NCI-H1105 treated with DMSO at 0.1 percent for 48 hours (cell line): Measurements from ENCODE around the gene SHMT2.
"Not testable (repeated sequence)": the region's sequence is repeated elsewhere in the genome, so short reads cannot be mapped to it uniquely, and the experiment has no call there.

ENCODE experiments used
- DNase-seq: peaks from one replicate; lab custom pipeline; 2025; lab: John Stamatoyannopoulos, UW

The SHMT2 gene

DNA sequence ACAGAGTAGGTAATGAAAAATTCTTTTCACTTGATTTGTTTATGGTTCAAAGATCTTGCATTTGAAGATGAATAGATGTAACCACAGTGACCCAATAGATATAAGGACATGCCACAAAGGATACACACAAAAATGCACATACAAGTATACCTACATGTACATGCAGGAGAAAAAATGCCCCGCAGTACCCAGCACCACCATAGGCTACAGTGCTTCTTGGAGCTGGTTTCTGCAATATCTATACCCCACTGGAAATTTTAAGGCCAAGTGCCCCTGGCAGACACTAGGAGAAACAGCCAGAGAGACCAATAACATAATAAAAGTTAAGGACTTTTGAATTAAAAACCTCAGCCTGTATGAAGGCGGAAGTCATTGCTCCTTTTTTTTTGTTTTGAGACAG lies 33.6 kb downstream of the SHMT2 start:
- DNase-seq: no peak

DNA sequence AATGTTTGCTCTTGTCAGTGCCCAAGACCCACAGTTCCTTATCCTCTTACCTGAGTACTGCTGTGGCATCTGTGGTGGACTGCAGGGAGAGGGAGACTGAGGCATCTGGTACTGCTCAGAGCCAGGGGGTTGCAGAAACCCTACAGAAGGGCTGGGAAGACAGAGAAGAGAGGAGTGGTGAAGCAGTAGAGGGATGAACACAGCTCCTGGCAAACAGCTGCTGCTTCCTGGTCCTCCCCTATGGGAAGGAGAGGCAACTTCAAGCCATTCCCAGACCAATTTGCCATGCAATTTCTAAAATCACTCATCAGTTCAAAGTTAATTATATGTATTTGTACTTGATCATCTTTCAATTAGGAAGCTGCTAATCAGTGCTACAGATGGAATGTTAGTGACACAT lies 37.2 kb downstream of the SHMT2 start:
- DNase-seq: no peak

DNA sequence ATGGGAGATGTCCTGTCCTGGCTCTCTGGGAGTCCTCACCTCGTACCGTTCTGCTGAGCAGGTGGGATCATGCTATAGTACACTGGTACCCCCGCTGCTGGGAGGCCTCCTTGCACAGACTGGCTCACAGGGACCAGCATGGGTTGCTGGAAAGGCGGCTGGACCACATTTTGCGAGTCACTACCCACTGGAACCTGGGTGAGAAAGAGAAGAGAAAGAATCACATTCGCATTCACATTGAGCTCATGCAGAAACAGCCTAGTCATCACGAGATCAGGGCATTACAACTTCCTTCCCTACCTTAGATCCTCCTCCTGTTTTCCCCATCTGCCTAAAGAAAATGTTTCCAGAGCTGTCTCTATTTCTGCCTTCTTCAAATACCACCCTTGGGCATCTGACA lies 38.8 kb downstream of the SHMT2 start:
- DNase-seq: no peak

DNA sequence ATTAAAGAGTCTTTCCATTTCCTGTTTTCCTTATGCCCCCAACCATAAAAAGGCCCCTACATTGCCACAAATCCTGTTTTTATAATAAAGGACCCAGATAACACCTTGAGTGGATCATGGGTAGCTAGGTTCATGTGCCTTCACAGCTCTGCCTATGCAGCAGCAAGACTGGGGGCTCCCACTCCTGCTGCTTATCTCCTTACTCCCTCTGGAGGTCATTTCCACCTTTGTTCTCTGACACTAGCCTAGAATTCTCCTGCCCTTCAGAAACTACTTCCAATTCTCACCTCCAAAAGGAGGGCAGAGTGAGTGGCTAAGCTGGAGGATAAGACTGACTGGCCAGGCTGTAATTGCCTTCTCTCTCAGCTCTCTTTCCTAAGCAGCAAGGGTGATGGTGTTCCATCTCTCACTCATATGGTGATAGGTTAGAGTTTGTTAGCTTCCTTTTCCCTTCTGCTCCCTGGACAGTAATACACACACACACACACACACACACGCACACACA lies 41.5 kb downstream of the SHMT2 start:
- DNase-seq: no peak

DNA sequence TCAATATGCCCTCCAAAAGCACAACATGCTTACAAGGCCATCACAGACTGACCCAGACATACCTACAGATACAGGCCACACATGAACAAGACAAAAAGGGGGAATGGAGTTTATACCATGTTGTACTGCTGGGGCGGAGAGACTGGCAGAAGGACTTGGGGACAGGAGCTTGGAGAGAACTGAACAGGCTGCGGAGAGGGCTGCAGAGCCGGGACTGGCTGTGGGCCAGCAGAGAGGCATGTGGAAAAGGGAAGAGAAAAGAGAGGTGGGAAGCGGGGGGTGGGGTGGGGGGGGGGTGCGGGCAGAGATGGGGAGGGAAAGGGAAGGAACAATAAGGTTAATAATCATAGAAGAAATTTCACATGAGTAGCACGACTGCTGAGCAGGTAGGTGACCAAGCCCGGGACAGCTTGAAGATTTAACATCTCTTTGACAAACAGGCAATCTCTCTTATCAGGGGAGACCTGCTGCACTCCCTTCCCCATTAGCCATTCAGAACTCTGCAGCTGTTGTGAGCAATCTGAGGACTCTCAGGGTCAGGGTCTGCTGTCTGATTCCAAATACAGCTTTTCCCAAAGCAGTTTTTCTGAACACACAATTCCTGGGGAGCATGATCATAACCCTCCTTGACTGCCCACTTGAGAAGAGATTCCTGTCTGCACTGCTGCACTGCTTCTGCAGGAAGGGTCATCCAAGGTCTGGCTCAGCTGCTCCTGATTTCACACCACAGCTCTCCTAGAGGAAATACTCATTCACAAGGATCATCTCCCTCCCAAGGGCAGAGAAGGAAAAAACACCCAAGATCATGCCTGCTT lies 43.0 kb downstream of the SHMT2 start:
- no peak for DNase-seq

DNA sequence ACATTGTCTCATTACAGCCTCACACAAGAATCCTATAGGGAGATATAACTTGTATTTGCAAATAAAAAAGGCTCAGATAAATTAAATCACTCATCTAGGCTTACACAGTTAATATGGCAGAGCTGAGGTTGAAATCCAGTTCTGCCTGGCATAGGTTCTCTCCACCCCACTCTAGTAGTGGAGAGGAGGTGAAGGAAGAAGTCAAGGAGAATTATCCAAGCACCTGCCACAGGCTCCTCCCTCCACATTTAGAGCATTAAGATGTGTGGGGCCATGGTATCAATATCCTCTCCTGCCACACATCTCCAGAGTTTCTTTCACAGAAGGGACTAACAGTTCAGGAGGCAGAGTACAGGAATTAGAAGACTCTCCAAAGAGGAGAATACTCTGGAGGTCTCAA lies 44.0 kb downstream of the SHMT2 start:
- DNase-seq: no peak

DNA sequence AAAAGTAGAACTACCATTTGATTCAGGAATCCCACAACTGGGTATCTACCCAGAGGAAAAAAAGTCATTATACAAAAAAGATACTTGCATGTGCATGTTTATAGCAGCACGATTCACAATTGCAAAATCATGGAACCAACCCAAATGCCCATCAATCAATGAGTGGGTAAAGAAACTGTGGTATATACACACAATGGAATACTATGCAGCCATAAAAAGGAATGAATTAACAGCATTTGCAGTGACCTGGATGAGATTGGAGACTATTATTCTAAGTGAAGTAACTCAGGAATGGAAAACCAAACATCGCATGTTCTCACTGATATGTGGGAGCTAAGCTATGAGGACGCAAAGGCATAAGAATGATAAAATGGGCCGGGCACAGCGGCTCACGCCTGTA lies 46.7 kb downstream of the SHMT2 start:
- not testable (repeated sequence) for DNase-seq

DNA sequence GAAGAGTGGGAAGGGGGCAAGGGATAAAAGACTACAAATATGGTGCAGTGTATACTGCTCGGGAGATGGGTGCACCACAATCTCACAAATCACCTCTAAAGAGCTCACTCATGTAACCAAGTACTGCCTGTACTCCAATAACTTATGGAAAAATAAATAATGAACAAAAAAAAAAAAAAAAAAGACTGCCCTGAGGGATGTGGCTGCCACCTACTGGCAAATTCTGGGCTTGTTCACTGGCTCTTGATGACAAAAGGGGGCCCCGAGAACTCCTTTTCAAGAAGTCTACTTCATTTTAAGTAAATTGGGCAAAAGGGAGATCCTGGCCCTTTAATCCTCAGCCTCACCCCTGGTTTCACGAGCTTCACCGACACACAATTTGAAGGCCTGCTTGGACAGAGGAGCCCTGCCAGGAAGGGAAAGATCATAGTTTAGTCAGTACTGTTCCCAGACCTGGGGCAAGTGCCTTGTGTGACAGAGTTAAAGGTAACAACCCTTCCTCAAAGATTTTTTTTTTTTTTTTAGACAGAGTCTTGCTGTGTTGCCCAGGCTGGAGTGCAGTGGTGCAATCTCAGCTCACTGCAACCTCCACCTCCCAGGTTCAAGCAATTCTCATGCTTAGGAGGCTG lies 47.5 kb downstream of the SHMT2 start:
- no peak for DNase-seq

DNA sequence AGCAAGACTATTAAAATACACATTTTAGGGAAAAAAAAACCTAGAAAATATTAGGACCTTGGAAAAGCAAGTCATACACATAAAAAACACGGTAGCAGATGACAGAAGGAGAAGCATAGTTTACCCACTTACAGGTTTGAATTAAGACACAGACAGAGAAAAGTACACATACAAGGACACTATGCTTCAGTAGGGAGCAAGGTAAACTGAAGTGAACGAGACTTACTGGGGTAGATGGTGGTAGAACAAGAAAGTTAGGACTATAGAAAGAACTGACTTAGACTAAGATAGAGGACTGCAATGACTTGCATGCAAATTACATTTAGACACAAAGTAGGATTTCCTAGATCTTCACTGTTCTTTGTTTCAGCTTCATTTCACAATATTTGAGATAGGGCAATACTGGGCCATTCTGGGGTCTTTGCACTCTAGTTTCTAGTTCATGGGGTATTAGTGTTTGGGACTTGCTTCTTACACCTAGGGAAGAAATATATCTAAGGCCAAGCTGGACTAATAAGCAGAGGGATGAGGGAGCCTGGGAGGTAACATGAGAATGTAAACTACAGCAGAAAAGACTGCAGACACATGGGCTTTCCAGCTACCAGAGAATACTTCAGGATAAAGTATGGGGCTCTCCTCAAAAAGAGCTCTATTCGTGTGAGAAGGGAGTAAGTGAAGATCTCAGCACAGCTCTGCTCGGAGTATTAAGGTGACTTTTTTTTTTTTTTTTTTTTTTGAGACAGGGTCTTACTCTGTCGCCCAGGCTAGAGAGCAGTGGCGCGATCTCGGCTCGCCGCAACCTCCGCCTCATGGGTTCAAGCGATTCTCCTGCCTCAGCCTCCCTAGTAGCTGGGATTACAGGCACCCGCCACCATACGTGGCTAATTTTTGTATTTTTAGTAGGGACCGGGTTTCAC lies 49.2 kb downstream of the SHMT2 start:
- no peak for DNase-seq

DNA sequence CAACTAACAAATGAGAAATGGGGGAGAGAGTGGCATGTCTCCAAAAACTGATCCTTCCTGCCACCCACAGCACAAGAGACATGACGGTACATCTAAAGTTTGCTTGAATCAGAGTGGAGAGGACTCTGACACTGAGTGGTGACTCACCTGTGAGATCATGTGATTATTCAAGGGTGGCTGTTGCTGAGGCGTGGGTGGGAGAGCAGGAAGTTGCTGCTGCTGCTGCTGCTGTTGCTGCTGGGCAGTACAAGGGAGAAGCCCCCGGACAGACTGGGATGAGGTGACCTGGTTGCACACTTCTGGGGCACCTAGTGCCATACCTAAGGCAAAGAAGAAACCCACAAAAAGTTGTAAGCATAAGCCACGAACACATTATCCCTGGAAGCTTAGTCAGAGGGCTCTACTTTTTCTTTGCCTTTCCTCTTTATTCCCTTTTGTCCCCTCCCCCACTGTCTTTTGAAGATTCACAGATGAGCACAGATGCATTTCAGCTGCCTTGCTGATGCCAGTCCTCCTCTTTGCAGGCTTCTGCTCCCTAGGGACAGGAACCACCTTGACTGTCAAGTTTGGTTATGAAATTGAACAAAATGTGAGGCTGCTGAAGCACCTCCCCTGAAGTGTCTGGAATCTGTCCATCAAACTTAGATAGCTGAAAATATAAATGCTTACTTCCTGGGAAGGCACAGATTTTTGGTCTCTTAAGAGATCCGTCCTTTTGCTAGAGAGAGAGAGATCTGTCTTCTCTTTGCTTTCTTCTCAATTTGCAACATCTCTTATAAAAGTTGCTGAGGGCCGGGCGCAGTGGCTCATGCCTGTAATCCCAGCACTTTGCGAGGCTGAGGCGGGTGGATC lies 50.9 kb downstream of the SHMT2 start:
- no peak for DNase-seq

DNA sequence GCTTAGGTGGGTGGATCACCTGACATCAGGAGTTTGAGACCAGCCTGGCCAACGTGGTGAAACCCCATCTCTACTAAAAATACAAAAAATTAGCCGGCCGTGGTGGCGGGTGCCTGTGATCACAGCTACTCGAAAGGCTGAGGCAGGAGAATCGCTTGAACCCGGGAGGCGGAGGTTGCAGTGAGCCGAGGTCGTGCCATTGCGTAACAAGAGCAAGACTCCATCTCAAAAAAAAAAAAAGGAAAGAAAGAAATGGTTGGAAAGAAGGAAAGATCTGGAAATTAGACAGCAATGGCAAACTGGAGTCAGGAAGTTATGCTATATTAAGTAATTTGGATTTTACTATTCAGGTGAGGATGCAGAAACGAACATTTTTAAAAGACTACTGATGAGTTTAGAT lies 52.6 kb downstream of the SHMT2 start:
- DNase-seq: not testable (repeated sequence)
